NCI-H2171 treated with DMSO at 0.1 percent for 48 hours (cell line): Measurements from ENCODE around the gene FMOD.
A peak's percentile ranks its signal among the peaks of the same experiment; 100 is the strongest.
"Not testable (repeated sequence)": the region's sequence is repeated elsewhere in the genome, so short reads cannot be mapped to it uniquely, and the experiment has no call there.

ENCODE experiments used
- DNase-seq: peaks from one replicate; lab custom pipeline; 2025; lab: John Stamatoyannopoulos, UW

Gene FMOD

DNA sequence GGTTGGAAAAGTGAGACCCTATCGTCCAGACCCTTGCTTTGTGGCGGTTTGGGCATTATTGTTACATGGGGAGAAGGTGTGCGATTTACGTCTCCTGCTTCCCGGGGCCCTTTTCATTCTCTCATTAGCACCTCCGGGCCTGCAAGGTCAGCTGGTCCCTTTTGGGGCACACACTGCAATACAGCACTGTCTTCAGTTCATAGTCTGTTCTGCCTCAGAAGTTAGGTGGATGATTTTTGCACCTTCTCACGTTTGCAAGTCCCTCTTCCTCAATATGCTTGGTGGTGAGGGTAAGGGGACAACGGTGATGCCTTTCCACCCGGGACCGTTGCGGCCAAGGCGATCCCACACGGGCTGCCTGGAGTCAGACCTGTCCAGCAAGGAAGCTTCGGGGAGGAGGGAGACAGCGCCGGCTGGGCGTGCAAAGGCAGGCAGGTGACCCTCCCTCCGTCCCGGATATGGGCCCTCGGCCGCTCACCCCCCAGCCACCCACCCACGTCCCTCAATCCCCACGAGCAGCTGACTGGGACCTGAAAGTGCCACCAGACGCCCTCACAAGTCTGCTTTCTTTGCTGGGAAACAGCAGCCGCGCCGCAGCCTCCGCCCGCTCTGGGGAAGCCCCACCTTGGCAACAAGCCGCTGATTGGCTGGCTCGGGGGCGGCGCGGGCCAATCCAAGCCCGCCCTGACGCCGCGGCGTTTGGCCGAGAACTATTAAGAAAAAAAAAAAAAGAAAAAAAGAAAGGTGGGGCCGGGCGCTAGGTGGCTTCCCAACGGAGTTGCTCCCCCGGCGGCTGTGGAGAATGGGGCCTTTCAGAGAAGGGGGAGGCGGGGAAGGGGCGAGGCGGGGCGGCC, 23.9 kb downstream of the FMOD start:
- peak; percentile 93 for DNase-seq

DNA sequence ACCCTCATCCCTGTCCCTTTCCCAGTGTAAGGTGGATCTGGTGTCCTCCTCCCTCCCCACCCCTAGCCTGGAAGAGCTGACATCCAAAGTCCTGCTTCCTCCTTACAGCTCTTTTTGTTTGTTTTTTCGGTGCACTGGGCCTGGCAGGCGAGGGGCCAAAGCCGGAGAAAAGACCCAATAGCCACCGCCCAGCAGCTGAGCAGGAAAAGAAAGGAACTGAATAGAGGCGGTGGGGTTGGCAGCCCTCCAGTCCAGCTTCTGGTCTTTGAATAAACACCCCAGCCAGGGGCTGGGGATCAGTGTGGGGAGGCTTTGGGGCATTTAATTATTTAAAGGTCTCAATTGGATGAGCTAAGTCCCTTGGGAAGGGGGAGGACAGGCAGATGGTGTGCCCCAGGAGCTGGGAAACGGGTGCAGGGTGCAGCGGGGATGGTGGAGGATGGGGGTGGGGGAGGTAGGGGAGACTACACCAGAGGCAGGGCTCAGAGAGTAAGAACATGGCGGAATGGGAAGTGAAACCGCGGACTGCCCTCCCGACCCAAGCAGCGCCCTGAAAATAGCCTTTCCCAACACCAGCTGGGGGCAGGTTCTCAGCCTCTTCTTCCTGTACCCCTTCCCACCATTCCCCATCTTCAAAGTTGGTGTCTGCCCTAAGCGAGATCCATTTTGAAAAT, 25.4 kb downstream of the FMOD start:
- peak; percentile 50 for DNase-seq

DNA sequence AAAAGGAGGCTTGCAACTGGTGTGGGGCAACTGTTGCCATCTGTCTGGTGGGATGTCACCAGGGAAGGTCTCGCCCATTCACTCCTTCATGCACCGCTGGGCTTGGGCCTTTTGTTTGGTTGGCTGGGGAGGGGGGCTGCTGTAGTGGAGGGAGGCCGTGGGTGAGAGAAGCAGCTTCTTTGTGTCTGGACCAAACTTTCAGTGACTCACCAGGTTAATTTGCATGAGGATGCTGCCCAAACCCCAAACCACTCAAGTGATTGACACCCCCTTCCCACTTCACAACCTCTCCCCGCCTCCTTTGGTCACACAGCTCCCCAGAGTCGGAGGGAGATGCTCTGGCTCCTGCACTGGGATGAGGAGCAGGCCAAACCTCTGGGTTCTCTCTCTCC, 25.9 kb downstream of the FMOD start:
- DNase-seq, result peak; percentile 27

DNA sequence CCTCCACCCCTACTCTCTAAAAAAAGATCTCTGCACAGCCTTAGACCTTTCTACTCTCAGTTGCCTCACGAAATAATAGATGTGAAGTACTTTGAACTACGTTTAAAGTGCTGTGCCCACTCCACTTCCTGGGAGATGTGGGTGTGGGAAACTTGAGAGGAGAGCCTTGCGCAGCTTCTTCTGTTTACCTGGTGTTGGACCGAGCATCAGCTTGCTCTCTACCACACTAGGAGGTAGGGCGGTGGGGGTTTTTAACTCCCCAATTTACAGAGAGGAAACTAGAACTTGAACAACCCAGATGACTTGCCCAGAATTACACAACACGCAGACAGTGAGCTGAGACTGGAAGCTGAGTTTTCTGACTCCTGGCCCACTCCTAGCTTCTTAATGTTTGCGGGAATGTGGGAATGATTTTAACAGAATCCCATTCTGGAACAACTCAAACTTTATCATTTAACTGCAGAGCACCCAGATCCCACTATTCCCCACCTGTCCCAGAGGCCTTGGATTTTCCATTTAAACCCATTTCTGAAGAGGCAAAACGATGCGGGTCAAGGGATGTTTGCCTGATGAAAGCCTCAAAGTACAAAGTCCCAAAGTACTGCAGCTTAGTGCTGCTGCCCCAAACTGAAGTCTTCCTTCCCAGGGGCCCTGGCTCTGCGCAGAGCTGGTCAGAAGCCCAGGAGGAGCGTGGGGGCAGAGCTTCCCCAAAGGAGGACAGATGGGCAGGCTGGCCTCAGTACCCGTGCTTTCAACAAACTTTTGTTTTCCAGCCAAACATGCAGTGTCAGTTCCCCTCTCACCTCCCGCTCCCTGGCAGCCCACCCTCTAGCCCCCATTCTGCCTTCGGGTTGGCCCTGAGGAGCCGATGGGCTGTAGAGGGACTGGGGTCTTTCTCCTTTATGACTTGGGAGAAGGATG, 26.6 kb downstream of the FMOD start:
- no peak for DNase-seq

DNA sequence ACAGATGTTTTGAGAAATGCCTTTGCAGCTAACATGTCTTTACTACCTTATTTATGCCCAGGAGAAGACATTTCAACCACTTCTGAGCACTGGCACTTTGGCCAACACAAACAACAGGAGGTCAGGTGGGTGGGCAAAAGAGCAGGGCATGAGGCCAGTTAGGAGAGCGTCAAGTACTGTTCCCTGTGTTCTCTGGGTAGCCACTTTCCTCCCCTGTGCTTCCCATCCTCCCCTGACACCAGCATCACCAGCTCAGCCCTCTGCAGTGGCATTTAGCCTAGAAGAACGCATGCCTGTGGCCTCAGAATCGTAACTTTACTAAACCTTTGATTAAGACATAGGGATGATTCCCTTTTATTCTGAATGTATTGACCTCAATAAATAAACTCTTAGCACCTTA, 27.3 kb downstream of the FMOD start:
- no peak for DNase-seq

DNA sequence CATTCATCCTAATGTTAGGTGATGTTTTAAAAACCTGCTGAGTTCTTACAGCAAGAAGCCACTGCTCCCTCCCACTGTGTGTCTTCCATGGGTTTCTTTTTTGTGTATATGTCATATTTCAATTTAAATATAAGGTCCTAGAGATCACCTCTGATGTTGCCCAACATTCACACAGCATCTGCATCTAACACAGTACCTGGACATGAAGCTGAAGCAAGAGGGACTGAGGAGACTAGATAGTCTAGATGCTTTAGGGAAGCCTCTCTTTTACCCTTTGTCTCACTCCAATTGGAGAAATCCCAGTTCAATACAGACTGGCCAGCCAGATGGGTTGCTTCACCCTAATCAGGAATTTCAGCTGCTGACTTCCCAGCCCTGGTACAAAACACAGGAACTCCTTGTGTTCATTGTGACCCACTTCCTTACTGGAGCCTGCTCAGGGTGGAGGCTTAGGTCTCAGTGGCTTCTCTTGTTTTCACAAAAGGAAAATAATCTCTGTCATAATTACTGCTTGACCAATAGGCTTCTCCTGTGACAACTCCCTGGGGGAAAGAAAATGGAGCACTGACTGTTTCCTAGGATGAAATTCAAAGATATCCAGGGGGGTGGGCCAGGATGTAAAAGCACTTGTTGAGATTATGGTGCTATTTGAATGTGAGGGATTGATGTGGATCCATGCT, 28.3 kb downstream of the FMOD start:
- DNase-seq, result no peak

DNA sequence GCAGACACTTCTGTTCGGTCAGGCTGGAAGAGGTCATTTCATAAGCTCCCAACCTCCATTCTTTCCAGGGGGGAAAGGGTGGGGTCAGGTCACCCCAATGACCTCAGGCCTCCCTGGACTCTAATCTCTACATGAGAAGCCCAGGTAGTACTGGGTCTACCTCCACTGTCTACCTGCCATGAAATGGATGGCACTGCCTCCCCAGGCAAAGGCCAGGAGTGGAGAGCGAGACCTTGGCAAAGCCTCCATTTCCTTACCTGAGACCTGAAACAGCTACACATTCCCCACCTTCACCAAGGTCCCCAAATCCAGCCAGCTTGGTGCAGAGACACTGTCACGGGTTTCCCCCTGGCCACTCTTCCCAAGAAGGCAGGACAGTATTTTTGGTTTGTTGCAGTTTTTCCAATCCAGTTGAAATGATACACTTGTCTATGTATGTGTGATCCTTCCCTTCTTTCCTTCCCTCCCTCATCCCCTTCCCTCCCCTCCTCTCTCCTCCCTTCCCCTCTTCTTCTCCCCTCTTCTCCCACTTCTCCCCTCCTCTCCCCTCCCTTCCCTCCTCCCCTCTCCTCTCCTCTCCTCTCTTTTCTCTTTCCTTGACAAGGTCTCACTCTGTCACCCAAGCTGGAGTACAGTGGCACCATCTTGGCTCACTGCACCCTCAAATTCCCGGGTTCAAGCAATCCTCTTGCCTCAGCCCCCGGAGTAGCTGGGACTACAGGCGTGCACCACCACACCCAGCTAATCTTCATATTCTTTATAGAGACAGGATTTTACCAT, 29.5 kb downstream of the FMOD start:
- no peak for DNase-seq

DNA sequence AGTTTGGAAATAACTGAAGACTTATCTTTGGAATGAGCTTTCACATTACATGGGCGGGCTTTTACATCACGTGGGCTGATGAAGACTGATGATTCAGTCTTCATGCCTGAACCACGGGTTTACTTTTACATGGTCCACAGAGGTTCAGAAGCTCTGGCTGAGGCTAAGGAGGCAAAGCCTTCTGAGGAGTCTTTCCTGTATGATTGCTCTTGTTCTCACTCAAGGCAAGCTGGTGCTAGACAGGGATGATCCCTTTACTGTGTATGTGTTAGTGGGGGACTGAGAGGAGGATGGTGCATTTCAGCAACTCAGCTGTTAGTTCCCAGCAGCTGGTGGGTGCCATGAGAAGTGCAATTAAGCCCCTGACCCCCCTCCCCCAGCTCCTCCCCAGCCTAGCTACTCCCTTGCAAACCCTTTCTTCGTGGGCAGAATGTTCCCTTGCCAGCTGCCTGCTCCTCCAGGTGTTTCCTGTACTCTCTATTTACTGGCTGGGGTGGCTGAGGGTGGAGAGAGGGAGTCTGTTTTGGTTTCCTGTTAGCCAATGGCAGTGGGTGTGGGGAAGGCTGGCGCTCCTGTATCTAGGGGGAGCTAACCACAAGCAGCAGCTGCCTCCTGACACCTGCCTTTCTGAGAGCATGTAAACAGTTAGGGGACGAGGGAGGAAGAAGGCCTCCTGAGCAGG, 30.2 kb downstream of the FMOD start:
- DNase-seq, result peak; percentile 97

DNA sequence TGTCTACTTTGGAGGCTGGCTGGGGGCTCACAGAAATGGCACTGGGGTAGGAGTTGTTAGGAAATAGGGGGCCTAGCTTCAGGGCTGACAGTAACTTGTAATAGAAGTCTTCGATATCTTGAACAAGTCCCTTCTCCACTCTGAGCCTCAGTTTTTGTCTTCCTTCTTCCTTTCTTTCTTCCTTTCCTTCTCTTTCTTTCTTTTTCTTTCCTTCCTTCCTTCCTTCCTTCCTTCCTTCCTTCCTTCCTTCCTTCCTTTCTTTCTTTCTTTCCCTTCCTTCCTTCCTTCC, 32.7 kb downstream of the FMOD start:
- no peak for DNase-seq

DNA sequence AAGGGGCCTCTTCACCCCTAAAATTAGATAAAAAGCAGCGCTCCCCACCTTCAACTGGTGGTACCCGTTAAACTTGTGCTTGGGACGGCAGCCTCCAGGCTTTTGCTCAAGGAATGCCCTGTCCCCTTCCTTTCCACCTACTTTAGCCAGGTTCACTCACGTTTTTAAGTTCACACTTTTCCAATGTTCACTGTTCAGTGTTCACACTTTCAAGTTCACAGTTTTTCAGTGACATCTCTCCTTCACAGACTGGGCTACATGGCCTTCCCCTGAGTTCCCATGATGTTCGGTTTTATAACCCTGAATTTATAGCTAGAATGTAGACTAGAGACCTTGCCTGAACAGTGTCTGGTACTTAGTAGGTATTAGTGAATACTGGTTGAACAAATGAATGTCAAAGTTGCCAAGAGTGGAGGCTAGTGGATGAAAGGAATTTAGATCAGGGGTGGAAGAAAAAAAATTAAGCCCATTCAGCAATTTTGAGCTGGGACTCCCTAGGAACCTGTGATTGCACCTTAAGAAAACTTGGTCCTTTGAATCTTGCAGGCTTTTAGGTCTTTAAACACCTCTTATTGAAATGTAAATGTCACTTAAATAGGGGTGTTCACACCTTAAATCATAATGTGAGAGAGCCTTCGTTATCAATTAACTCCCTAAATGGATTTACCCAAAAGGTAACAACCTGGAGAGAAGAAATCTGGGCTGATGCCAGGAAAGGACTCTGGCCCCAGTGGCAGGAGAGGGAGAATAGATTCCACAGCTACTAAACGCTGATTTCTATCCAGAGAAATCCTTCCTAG, 33.3 kb downstream of the FMOD start:
- no peak for DNase-seq

DNA sequence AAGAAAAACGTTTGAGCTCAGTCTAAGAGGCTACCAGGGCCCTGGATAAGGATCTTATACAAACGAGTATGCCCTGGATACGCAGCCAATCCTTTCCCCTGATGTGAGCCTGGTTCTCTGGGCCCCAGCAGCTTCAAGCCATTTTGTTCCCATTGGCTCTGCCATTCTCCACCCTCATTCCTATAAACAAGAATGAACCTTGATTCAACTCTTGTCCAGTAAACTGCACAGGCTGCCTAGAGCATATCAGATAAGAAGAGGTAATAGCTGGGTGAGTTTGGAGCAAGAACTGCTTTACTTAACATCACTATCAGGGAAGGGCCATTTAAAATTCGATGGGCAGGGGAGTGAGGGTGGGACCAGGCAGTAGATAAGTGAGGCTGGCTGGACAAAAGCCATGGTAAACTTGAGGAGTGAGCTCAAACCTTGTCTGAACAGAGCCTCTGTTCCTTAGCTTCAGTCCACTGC, 34.3 kb downstream of the FMOD start:
- no peak for DNase-seq

DNA sequence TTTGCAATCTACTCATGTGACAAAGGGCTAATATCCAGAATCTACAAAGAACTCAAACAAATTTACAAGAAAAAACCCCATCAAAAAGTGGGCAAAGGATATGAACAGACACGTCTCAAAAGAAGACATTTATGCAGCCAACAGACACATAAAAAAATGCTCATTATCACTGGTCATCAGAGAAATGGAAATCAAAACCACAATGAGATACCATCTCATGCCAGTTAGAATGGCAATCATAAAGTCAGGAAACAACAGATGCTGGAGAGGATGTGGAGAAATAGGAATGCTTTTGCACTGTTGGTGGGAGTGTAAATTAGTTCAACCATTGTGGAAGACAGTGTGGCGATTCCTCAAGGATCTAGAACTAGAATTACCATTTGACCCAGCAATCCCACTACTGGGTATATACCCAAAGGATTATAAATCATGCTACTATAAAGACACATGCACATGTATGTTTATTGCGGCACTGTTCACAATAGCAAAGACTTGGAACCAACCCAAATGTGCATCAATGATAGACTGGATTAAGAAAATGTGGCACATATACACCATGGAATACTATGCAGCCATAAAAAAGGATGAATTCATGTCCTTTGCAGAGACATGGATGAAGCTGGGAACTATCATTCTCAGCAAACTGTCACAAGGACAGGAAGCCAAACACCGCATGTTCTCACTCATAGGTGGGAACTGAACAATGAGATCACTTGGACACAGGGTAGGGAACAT, 36.7 kb downstream of the FMOD start:
- not testable (repeated sequence) for DNase-seq

DNA sequence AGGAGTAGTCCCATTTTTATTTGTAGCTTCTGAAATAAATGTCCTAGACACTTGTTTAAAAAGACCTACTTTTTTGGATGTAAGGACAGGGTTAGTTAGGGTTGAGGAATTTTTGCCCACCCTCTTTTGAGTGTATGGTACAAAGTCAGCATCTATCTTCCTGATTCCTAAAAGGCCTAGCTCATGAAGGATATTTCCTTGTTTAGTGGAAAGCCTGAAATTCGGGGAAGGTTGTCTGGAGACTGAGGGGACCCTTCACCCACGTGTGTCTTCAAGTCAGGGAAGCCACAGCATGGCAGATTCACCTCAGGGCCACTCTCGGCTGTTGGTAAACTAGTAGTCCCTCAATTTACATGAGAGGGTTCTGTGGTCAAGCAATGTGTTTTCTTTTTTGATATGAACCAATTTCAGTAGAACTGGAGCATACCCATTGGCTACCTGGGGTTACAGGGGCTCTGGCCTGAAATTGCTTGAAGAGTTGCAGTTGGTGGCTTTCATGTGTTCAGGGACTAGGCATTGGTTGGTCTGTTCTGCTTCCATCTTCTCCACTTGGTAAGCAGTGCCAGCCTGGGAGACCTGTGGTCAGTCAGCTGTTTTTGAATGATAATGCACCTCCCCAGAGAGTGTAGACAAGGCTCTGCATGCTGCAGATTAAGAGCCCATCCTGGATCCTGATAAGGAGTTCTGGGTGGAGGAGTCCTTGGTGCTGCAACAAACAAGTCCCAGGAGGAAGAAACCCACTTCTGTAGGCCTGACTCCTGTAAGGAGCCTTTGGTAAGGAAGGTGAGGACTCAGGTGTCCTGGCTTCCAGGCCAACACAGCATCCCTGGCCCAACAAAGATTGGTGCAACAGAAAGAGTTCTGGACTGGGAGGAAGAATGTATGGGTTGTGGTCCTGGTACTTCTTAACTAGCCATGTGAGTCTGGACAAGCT, 39.3 kb downstream of the FMOD start:
- no peak for DNase-seq

DNA sequence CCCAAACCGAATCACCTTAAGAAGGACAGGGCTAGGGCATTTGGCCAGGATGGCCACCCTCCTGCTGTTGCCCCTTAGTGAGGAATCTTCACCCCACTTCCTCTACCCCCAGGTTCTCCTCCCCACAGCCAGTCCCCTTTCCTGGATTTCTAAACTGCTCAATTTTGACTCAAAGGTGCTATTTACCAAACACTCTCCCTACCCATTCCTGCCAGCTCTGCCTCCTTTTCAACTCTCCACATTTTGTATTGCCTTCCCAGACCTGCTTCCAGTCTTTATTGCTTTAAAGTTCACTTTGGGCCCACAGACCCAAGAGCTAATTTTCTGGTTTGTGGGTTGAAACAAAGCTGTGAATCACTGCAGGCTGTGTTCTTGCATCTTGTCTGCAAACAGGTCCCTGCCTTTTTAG, 42.0 kb downstream of the FMOD start:
- DNase-seq, result no peak

DNA sequence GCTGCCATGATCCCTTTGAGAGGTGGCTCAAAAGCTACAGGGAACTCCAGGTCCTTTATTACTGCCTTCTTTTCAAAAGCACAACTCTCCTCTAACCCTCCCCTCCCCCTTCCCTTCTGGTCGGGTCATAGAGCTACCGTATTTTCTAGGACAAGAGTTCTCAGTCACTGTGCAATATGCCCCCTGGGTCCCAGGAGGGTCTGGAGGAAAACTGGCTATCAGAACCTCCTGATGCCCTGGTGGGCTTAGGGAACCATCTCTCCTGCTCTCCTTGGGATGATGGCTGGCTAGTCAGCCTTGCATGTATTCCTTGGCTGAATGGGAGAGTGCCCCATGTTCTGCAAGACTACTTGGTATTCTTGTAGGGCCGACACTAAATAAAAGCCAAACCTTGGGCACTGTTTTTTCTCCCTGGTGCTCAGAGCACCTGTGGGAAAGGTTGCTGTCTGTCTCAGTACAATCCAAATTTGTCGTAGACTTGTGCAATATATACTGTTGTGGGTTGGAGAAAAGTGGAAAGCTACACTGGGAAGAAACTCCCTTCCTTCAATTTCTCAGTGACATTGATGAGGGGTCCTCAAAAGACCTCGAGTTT, 42.5 kb downstream of the FMOD start:
- DNase-seq, result no peak

DNA sequence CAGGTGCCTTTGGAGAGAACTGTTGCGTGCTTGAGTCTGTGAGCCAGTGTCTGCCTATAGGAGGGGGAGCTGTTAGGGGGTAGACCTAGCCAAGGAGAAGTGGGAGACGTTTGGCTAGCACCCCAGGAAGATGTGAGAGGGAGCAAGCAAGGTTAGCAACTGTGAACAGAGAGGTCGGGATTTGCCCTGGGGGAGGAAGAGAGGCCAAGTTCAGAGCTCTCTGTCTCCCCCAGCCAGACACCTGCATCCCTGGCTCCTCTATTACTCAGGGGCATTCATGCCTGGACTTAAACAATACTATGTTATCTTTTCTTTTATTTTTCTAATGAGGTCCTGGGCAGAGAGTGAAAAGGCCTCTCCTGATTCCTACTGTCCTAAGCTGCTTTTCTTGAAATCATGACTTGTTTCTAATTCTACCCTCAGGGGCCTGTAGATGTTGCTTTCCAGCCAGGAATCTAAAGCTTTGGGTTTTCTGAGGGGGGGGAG, 43.2 kb downstream of the FMOD start:
- no peak for DNase-seq

DNA sequence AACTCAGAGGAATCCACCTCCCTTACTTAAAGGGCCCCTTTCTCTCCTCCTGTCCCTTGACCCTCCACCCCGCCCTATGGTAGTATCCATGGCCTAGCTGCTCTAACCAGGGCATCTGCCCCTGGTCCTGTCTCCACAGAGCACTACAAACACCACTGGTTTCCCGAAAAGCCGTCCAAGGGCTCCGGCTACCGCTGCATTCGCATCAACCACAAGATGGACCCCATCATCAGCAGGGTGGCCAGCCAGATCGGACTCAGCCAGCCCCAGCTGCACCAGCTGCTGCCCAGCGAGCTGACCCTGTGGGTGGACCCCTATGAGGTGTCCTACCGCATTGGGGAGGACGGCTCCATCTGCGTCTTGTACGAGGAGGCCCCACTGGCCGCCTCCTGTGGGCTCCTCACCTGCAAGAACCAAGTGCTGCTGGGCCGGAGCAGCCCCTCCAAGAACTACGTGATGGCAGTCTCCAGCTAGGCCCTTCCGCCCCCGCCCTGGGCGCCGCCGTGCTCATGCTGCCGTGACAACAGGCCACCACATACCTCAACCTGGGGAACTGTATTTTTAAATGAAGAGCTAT, 43.9 kb downstream of the FMOD start:
- no peak for DNase-seq
